Naive thymus-derived CD8-positive, alpha-beta T cell (primary cell): ENCODE measurements around the gene DAZL. TPM values are rescaled to one million over a fixed set of nuclear protein-coding genes. Genes with fewer than 3 reads are reported as not detected.
A peak's percentile ranks its signal among the peaks of the same experiment; 100 is the strongest.

ENCODE experiments used
- ATAC-seq, 2 donors: fragments of 150-1000 bp; cut with Tn5 transposase in 1 of 2; sonication (Bioruptor Pico), chemical (Tn5 transposase) in 1 of 2; 1 replicate in 1 of 2; 2 replicates in 1 of 2; pipeline ENCODE4 v1.10.0; 2021; ENCODE audit warnings: mild to moderate bottlenecking in 2 of 2, moderate library complexity in 2 of 2
- POLR2A ChIA-PET: fragments of 350-600 bp; sonication (Branson Sonifier 250); formaldehyde crosslinking; loops from one replicate; lab custom pipeline; 2021; ENCODE audit warnings: antibody characterized with exemption; lab: Charles Lee
- DNase-seq, 10 donors: peaks; one replicate each; pipeline versions ENCODE4 v3.0.0 to v3.0.0-alpha.2; 2020 to 2022
- H3K27ac Mint-ChIP-seq, 10 donors: one replicate each; pipeline ENCODE4 v1.8.0; 2020 to 2022; ENCODE audit warnings: mild to moderate bottlenecking in 10 of 10, mixed read lengths in 10 of 10, moderate library complexity in 4 of 10, inconsistent platforms in 1 of 10
- H3K27me3 Mint-ChIP-seq, 5 donors: one replicate each; pipeline ENCODE4 v1.8.0; 2021 to 2022; ENCODE audit warnings: mixed read lengths in 5 of 5
- H3K36me3 Mint-ChIP-seq, 3 donors: one replicate each; pipeline ENCODE4 v1.8.0; 2020 to 2022; ENCODE audit warnings: mixed read lengths in 3 of 3, mild to moderate bottlenecking in 2 of 3, inconsistent platforms in 1 of 3
- H3K4me1 Mint-ChIP-seq, 4 donors: one replicate each; pipeline ENCODE4 v1.8.0; 2021 to 2022; ENCODE audit warnings: mixed read lengths in 4 of 4
- H3K4me3 Mint-ChIP-seq, 10 donors: one replicate each; pipeline ENCODE4 v1.8.0; 2020 to 2022; ENCODE audit warnings: mild to moderate bottlenecking in 10 of 10, mixed read lengths in 10 of 10, moderate library complexity in 6 of 10, inconsistent platforms in 1 of 10
- H3K9me3 Mint-ChIP-seq, 9 donors: one replicate each; pipeline ENCODE4 v1.8.0; 2020 to 2022; ENCODE audit warnings: mixed read lengths in 9 of 9, mild to moderate bottlenecking in 3 of 9, inconsistent platforms in 1 of 9, moderate library complexity in 1 of 9
- polyA plus RNA-seq, 3 donors: library from polyadenylated mRNA; unstranded; fragments of 300-500 nt; fragmentation: Illumina TruSeq; gene quantifications; one replicate each; pipeline ENCODE4 v1.2.3, GENCODE V29; 2021
- total RNA-seq, 8 experiments: library from RNA in 2 of 8; stranded (reverse) in 2 of 8; gene quantifications; one replicate each; pipeline ENCODE4 v1.2.3 and lab custom pipeline; 2021 to 2026

Gene DAZL
- total and polyA plus RNA-seq, 5 experiments from 2014 or later = not detected

DNA sequence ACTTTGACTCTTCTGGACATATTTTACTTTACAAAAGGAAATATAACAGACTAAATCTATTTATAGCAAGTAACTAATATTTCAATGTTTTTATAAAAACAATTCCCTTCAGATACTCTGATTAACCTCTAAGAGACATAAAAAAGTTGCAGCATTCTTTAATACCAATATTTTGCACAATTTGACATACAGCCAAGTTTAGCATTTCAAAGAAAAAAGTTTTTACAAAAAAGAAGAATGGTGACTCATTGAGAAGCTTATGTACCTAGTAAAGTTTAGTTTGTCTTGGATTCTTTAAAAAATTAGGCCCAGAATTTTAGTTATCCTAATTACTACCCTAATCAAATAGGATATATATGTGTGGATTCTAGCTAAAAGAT lies 17.6 kb downstream of the DAZL start:
- H3K36me3 Mint-ChIP-seq = no peaks in the 10 kb centered on the region
- H3K9me3 Mint-ChIP-seq = no peaks in the 10 kb centered on the region
- POLR2A ChIA-PET = no interaction called here
- DNase-seq (no peak), ATAC-seq (no peak)
- H3K4me1 Mint-ChIP-seq = peaks cover 0 to 10% (median 1%) of the 10 kb centered on the region in 4 donors
- H3K4me3 Mint-ChIP-seq = no peak overlapping the region
- peaks cover 0 to 3% (median 0%) of the 10 kb centered on the region in 5 donors for H3K27me3 Mint-ChIP-seq
- no peak overlapping the region for H3K27ac Mint-ChIP-seq

- no peak overlapping the region for H3K27ac Mint-ChIP-seq
- no peaks in the 10 kb centered on the region for H3K36me3 Mint-ChIP-seq
- ATAC-seq (no peak), DNase-seq (no peak)
- peaks cover 0 to 10% (median 4%) of the 10 kb centered on the region in 4 donors for H3K4me1 Mint-ChIP-seq
- POLR2A ChIA-PET = no interaction called here
- H3K9me3 Mint-ChIP-seq = no peaks in the 10 kb centered on the region
- peaks cover 0 to 3% (median 0%) of the 10 kb centered on the region in 5 donors for H3K27me3 Mint-ChIP-seq
- H3K4me3 Mint-ChIP-seq = no peak overlapping the region
Observed at GRCh38 chr3:16587047-16587680, 18.1 kb downstream of the DAZL start.

DNA sequence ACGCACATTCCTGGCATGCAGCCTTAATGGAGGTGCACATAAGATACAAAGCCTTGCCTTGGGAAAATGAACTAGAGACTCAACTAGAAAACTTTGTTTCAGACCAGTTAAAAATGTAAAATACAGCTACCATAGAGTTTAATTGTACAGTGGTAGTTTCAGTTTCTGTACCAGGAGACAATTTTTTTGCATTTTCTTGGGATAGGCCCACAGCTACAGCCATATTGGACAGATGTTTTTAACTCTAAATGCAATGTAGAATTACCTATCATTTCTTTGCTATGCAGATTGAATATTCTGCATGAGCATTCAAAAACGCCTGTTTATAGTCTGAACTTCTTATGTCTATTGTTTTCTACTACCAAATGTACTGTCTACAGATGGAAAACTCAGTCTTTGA lies 20.3 kb downstream of the DAZL start:
- ATAC-seq = no peak
- Mint-ChIP-seq H3K4me3 (no peak overlapping the region), H3K27me3 (no peaks in the 10 kb centered on the region), H3K36me3 (peaks cover 0 to 7% (median 0%) of the 10 kb centered on the region in 3 donors), H3K9me3 (peaks cover 0 to 15% (median 0%) of the 10 kb centered on the region in 9 donors), H3K27ac (no peak overlapping the region), H3K4me1 (peaks cover 0 to 7% (median 1%) of the 10 kb centered on the region in 4 donors)
- no peak for DNase-seq
- POLR2A ChIA-PET = interaction anchor here (0.5 kb wide), 1 partner anchor 578 kb away, joined by 3 read pairs; no protein-coding TSS in a partner anchor

GRCh38 chr3:16583551-16583950 lies 21.7 kb downstream of the DAZL start:
- H3K9me3 Mint-ChIP-seq = peaks cover 0 to 15% (median 0%) of the 10 kb centered on the region in 9 donors
- POLR2A ChIA-PET = no interaction called here
- H3K27me3 Mint-ChIP-seq = no peaks in the 10 kb centered on the region
- no peak for ATAC-seq
- H3K4me3 Mint-ChIP-seq = no peak overlapping the region
- no peak for DNase-seq
- H3K27ac Mint-ChIP-seq = no peak overlapping the region
- H3K36me3 Mint-ChIP-seq = peaks cover 0 to 7% (median 0%) of the 10 kb centered on the region in 3 donors
- peaks cover 0 to 7% (median 0%) of the 10 kb centered on the region in 4 donors for H3K4me1 Mint-ChIP-seq

DNA sequence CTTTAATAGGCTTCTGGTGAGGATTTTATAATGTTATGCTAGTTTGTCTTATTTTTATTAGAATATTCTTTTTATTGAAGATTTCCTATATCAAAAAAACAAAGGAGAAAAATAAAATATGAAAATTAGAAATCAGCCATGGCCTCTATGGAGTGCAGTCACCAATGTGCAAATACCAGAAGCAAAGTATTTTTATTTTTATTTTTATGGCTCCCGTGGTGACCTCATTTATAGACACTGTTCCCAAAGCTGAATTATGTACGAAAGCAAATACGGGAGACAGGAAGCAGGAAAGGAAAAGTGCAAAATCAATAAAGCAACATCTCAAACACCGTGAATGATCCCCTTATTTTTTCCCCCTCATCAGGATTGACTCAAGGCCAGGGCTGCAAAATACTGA lies 35.1 kb downstream of the DAZL start:
- no peak overlapping the region for H3K27ac Mint-ChIP-seq
- POLR2A ChIA-PET = no interaction called here
- no peak for DNase-seq

GRCh38 chr3:16568532-16568931 lies 36.7 kb downstream of the DAZL start:
- POLR2A ChIA-PET = no interaction called here
- Mint-ChIP-seq H3K27ac (no peak overlapping the region), H3K36me3 (no peaks in the 10 kb centered on the region), H3K4me3 (no peak overlapping the region), H3K4me1 (no peaks in the 10 kb centered on the region), H3K27me3 (peaks cover 2 to 10% (median 5%) of the 10 kb centered on the region in 5 donors), H3K9me3 (peaks cover 0 to 4% (median 0%) of the 10 kb centered on the region in 9 donors)
- no peak for ATAC-seq
- no peak for DNase-seq

More for the DNA sequence above, 35.1 kb downstream of the DAZL start:
- Mint-ChIP-seq H3K36me3 (no peaks in the 10 kb centered on the region), H3K9me3 (peaks cover 0 to 4% (median 0%) of the 10 kb centered on the region in 9 donors), H3K4me3 (no peak overlapping the region), H3K4me1 (no peaks in the 10 kb centered on the region), H3K27me3 (peaks cover 2 to 10% (median 5%) of the 10 kb centered on the region in 5 donors)
- no peak for ATAC-seq

- no peak for DNase-seq
- peaks cover 0 to 4% (median 0%) of the 10 kb centered on the region in 9 donors for H3K9me3 Mint-ChIP-seq
- H3K4me3 Mint-ChIP-seq = no peak overlapping the region
- H3K36me3 Mint-ChIP-seq = no peaks in the 10 kb centered on the region
- no peak for ATAC-seq
- H3K27me3 Mint-ChIP-seq = peaks cover 2 to 10% (median 5%) of the 10 kb centered on the region in 5 donors
- H3K27ac Mint-ChIP-seq = no peak overlapping the region
- POLR2A ChIA-PET = interaction anchor here (0.6 kb wide), 1 partner anchor 295 kb away, joined by 5 read pairs; no protein-coding TSS in a partner anchor
- H3K4me1 Mint-ChIP-seq = no peaks in the 10 kb centered on the region
Observed at GRCh38 chr3:16568115-16568514, 37.1 kb downstream of the DAZL start.

GRCh38 chr3:16559653-16560365 lies 45.4 kb downstream of the DAZL start:
- ATAC-seq (no peak), DNase-seq (no peak)
- POLR2A ChIA-PET = no interaction called here
- no peaks in the 10 kb centered on the region for H3K4me1 Mint-ChIP-seq
- peaks cover 0 to 4% (median 0%) of the 10 kb centered on the region in 5 donors for H3K27me3 Mint-ChIP-seq
- H3K27ac Mint-ChIP-seq = no peak overlapping the region
- no peak overlapping the region for H3K4me3 Mint-ChIP-seq
- peaks cover 0 to 2% (median 0%) of the 10 kb centered on the region in 9 donors for H3K9me3 Mint-ChIP-seq
- peaks cover 0 to 2% (median 0%) of the 10 kb centered on the region in 3 donors for H3K36me3 Mint-ChIP-seq

GRCh38 chr3:16554126-16554525 lies 51.1 kb downstream of the DAZL start:
- H3K36me3 Mint-ChIP-seq = no peaks in the 10 kb centered on the region
- no peak overlapping the region for H3K27ac Mint-ChIP-seq
- DNase-seq (no peak), ATAC-seq (no peak)
- no peak overlapping the region for H3K4me3 Mint-ChIP-seq
- H3K9me3 Mint-ChIP-seq = no peaks in the 10 kb centered on the region
- peaks cover 0 to 8% (median 2%) of the 10 kb centered on the region in 5 donors for H3K27me3 Mint-ChIP-seq
- POLR2A ChIA-PET = interaction anchor here (1.0 to 2.4 kb wide), 3 partner anchors 282 to 290 kb away, joined by 3 to 5 read pairs (median 4); partner anchors contain the start of genes DPH3 and OXNAD1
- H3K4me1 Mint-ChIP-seq = peaks cover 0 to 9% (median 5%) of the 10 kb centered on the region in 4 donors

DNA sequence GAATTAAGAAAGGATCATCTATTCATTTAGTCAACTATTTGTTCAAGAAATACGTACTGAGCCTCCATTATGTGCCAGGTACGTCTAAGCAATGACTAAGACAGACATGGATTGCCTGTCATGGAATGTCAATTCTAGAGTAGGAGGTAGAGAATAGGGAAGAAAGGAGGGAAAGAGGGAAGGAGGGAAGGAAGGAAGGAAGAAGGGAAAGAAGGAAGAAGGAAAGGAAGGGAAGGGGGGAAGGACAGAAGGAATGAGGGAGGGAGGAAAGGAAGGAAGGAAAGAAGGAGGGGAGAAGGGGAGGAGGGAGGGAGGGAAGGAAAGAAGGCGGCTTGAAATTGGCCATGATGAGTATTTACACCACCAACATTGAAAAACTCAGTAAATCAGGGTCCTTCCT lies 52.5 kb downstream of the DAZL start:
- Mint-ChIP-seq H3K4me3 (no peak overlapping the region), H3K27me3 (peaks cover 0 to 5% (median 0%) of the 10 kb centered on the region in 5 donors), H3K9me3 (peaks cover 0 to 3% (median 0%) of the 10 kb centered on the region in 9 donors), H3K36me3 (no peaks in the 10 kb centered on the region), H3K27ac (peak overlapping the region in 1 of 10 donors; percentile 6), H3K4me1 (peaks cover 0 to 9% (median 5%) of the 10 kb centered on the region in 4 donors)
- DNase-seq (no peak), ATAC-seq (no peak)
- POLR2A ChIA-PET = no interaction called here

- DNase-seq (no peak), ATAC-seq (no peak)
- peaks cover 0 to 5% (median 0%) of the 10 kb centered on the region in 5 donors for H3K27me3 Mint-ChIP-seq
- no peaks in the 10 kb centered on the region for H3K36me3 Mint-ChIP-seq
- peaks cover 0 to 3% (median 0%) of the 10 kb centered on the region in 9 donors for H3K9me3 Mint-ChIP-seq
- POLR2A ChIA-PET = interaction anchor here (1.5 kb wide), 1 partner anchor 261 kb away, joined by 6 read pairs; no protein-coding TSS in a partner anchor
- H3K27ac Mint-ChIP-seq = peak overlapping the region in 5 of 10 donors; percentile 8 to 95 (median 75)
- no peak overlapping the region for H3K4me3 Mint-ChIP-seq
- peaks cover 0 to 18% (median 5%) of the 10 kb centered on the region in 4 donors for H3K4me1 Mint-ChIP-seq
Observed at GRCh38 chr3:16551342-16551976, 53.8 kb downstream of the DAZL start.

DNA sequence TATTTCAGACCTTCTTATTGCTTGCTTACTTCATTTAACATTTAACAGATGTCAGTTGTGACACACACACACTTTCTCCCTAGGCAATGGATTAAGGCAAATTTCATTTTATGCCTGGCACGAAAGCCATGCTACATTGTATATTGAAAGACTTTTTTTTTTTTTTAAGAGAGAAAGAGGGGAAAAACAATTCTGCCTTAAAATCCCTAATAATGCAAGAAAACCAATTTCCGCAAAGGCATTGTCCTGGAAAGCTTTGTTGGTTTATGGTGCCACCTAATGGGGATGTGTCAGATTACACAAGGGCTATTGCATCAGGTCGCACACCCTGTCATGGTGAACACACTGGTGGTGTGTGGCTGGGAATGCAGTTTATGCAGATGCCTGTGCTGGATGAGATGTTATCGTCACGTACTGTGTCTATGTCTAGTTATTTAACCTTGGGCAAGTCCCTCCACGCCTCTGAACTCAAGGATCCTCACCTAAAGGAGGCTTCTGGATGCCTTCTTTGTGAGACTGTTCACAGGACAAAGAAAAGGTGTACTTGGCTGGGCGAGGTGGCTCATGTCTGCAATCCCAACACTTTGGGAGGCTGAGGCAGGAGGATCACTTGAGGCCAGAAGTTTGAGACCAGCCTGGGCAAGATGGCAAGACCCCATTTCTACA lies 54.4 kb downstream of the DAZL start:
- Mint-ChIP-seq H3K9me3 (peaks cover 0 to 3% (median 0%) of the 10 kb centered on the region in 9 donors), H3K36me3 (no peaks in the 10 kb centered on the region), H3K4me1 (peaks cover 0 to 22% (median 5%) of the 10 kb centered on the region in 4 donors), H3K4me3 (no peak overlapping the region), H3K27me3 (peaks cover 0 to 4% (median 0%) of the 10 kb centered on the region in 5 donors), H3K27ac (peak overlapping the region in 7 of 10 donors; percentile 2 to 95 (median 75))
- ATAC-seq = peak; percentile 99 to 100
- POLR2A ChIA-PET = interaction anchor here (1.5 kb wide), 1 partner anchor 260 kb away, joined by 6 read pairs; no protein-coding TSS in a partner anchor
- DNase-seq = peak; percentile 33 to 87 (median 78)
